Transverse colon (tissue), 4 donors: ENCODE results near the gene ZNF212. TPM values are rescaled to one million over a fixed set of nuclear protein-coding genes. Genes with fewer than 3 reads are reported as not detected.
"Not testable (repeated sequence)": the region's sequence is repeated elsewhere in the genome, so short reads cannot be mapped to it uniquely, and the experiment has no call there.

Source experiments
- DNase-seq: peaks from one replicate; pipeline ENCODE4 v3.0.0-alpha.2; 2019
- H3K27ac ChIP-seq, 4 donors: fragments of 200-600 bp; sonication (generic); 2 replicates each; pipeline ENCODE4 v1.5.1; 2016 to 2018; ENCODE audit warnings: inconsistent platforms in 4 of 4
- H3K27me3 ChIP-seq: fragments of 200-600 bp; sonication (generic); 2 replicates; pipeline ENCODE4 v1.5.1; 2017; ENCODE audit warnings: inconsistent platforms
- H3K36me3 ChIP-seq, 4 donors: fragments of 200-600 bp; sonication (generic); 2 replicates each; pipeline ENCODE4 v1.5.1; 2017 to 2019; ENCODE audit warnings: inconsistent platforms in 4 of 4
- H3K4me1 ChIP-seq, 4 donors: fragments of 200-600 bp; sonication (generic); 2 replicates each; pipeline ENCODE4 v1.5.1; 2017 to 2020; ENCODE audit warnings: inconsistent platforms in 4 of 4
- H3K4me3 ChIP-seq, 4 donors: fragments of 200-600 bp; sonication (generic); 1 replicate in 1 of 4; 2 replicates in 3 of 4; pipeline versions ENCODE4 v1.5.1 to v1.6.1; 2017 to 2019; ENCODE audit warnings: inconsistent platforms in 4 of 4
- H3K9me3 ChIP-seq, 2 donors: fragments of 200-600 bp; sonication (generic); 2 replicates each; pipeline ENCODE4 v1.5.1; 2017 to 2019; ENCODE audit warnings: inconsistent platforms in 2 of 2
- CTCF ChIP-seq, 5 experiments: fragments of 200-600 bp in 3 of 5; fragments of 450-650 bp in 2 of 5; sonication (generic) in 3 of 5; IDR thresholded peaks; 1 replicate in 2 of 5; 2 replicates in 3 of 5; pipeline ENCODE4 v1.5.1; 2016 to 2017; ENCODE audit warnings: antibody characterized with exemption in 5 of 5, inconsistent platforms in 3 of 5, mild to moderate bottlenecking in 2 of 5, moderate library complexity in 1 of 5
- EP300 ChIP-seq: sonication (generic); formaldehyde crosslinking; IDR thresholded peaks from one replicate; pipeline ENCODE4 v1.6.1; 2017; ENCODE audit warnings: antibody characterized with exemption, low read depth
- POLR2A ChIP-seq: fragments of 450-650 bp; IDR thresholded peaks from one replicate; pipeline ENCODE4 v1.6.1; 2016; ENCODE audit warnings: antibody characterized with exemption, mild to moderate bottlenecking, moderate library complexity
- POLR2AphosphoS5 ChIP-seq, 3 donors: sonication (generic); formaldehyde crosslinking; IDR thresholded peaks; one replicate each; pipeline ENCODE4 v1.6.1; 2016; ENCODE audit warnings: antibody characterized with exemption in 3 of 3
- WGBS, 2 donors: methylation state at CpG; one replicate each; pipeline ENCODE4 v1.1.5; 2018; ENCODE audit warnings: low coverage in 1 of 2; 5-methylcytosine and 5-hydroxymethylcytosine counted together
- in situ Hi-C, 4 donors: fragments of 200-750 bp; cut with MboI; loops; one replicate each; pipeline versions ENCODE4 v1.15.0 to v1.15.1; 2017; ENCODE audit warnings: low sequenced_read_pairs in 3 of 4, low pct_ligation_motif_present in 1 of 4, low pct_unique_long_range_greater_than_20kb in 1 of 4
- intact Hi-C: fragments of 100-400 bp; cut with DNase I; formaldehyde crosslinking; loops from one replicate; pipeline ENCODE4 v1.15.1; 2023; ENCODE audit warnings: low total_unique reads
- total RNA-seq, 4 donors: library from RNA; depleted of rRNA; stranded (reverse); fragments of >200 nt; gene quantifications; one replicate each; pipeline ENCODE4 v1.1.0, GENCODE V29; 2016

Gene ZNF212
- total RNA-seq, 4 donors from 2014 or later: 2.4 to 22.1 (median 9.5) TPM

GRCh38 chr7:149223761-149224160 is 15.7 kb upstream of the ZNF212 start:
- no peak overlapping the region for H3K27ac ChIP-seq
- no peak overlapping the region for H3K4me3 ChIP-seq
- no peaks in the 10 kb centered on the region for H3K9me3 ChIP-seq
- intact Hi-C loops (no loop called here), in situ Hi-C loops (no loop called here)
- peaks cover 0 to 3% (median 0%) of the 10 kb centered on the region in 4 donors for H3K4me1 ChIP-seq
- H3K36me3 ChIP-seq: peaks cover 0 to 20% (median 7%) of the 10 kb centered on the region in 4 donors
- no peak for DNase-seq
- no peaks in the 10 kb centered on the region for H3K27me3 ChIP-seq
- 100% methylated on average over 19 of the region's 39 CpGs; no CpG with 5 or more reads in 1 of the 2 donors for WGBS, 2 donors
- TF ChIP-seq EP300 (no peak), POLR2AphosphoS5 (IDR thresholded peaks at IDR 0.05) (no peak), POLR2A (no peak), CTCF (IDR thresholded peaks at IDR 0.05) (no peak)

GRCh38 chr7:149224352-149224751 is 15.1 kb upstream of the ZNF212 start:
- 96 to 100% methylated on average over 7 to 30 of the region's 37 CpGs for WGBS, 2 donors
- in situ Hi-C loops: no loop called here
- no peak for TF ChIP-seq POLR2AphosphoS5 (IDR thresholded peaks at IDR 0.05)
- intact Hi-C loops: no loop called here
- Histone ChIP-seq H3K27me3 (no peaks in the 10 kb centered on the region), H3K9me3 (no peaks in the 10 kb centered on the region), H3K4me3 (no peak overlapping the region), H3K36me3 (peaks cover 0 to 18% (median 6%) of the 10 kb centered on the region in 4 donors), H3K27ac (no peak overlapping the region), H3K4me1 (peaks cover 0 to 3% (median 0%) of the 10 kb centered on the region in 4 donors)
- no peak for DNase-seq

- WGBS, 2 donors: 93 to 100% methylated on average over 2 to 19 of the region's 19 CpGs
- Histone ChIP-seq H3K36me3 (peaks cover 0 to 12% (median 6%) of the 10 kb centered on the region in 4 donors), H3K27ac (no peak overlapping the region), H3K9me3 (no peaks in the 10 kb centered on the region), H3K4me3 (no peak overlapping the region), H3K27me3 (no peaks in the 10 kb centered on the region), H3K4me1 (peaks cover 0 to 3% (median 0%) of the 10 kb centered on the region in 4 donors)
- intact Hi-C loops: no loop called here
- in situ Hi-C loops: no loop called here
- no peak for DNase-seq
- TF ChIP-seq POLR2A: no peak
These were observed 14.3 kb upstream of the ZNF212 start for GRCh38 chr7:149225106-149225505.

DNA sequence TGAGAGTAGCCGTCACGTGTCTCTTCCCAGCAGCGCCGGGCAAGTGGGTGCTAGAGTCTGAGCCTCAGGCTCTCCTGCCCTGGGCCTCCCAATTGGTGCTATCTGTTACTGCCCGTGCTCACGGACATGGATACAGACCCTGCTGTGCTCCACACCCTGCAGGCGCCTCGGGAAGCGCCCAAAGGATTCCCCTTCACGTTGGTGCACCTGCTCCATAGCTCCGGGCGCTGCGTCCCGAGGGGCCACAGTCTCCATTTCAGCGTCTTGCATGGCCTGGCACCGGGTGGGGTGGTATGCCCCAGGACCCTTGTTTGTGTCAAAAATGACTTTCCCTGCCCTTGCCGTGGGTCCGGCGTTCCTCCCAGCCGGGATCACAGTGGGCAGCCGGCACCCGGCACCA is 13.8 kb upstream of the ZNF212 start:
- Histone ChIP-seq H3K4me3 (no peak overlapping the region), H3K9me3 (no peaks in the 10 kb centered on the region), H3K36me3 (peaks cover 0 to 9% (median 3%) of the 10 kb centered on the region in 4 donors), H3K27ac (no peak overlapping the region), H3K4me1 (peaks cover 0 to 3% (median 0%) of the 10 kb centered on the region in 4 donors), H3K27me3 (no peaks in the 10 kb centered on the region)
- in situ Hi-C loops: no loop called here
- intact Hi-C loops: no loop called here
- no peak for DNase-seq
- WGBS, 2 donors: 93% methylated on average over 22 of the region's 22 CpGs; no CpG with 5 or more reads in 1 of the 2 donors
- no peak for TF ChIP-seq CTCF (IDR thresholded peaks at IDR 0.05)
- TF ChIP-seq EP300: no peak
- no peak for TF ChIP-seq POLR2AphosphoS5 (IDR thresholded peaks at IDR 0.05)
- no peak for TF ChIP-seq POLR2A

GRCh38 chr7:149226366-149226765 is 13.1 kb upstream of the ZNF212 start:
- H3K4me1 ChIP-seq, in situ Hi-C loops, DNase-seq, H3K36me3 ChIP-seq, H3K27ac ChIP-seq, H3K4me3 ChIP-seq, intact Hi-C loops, H3K9me3 ChIP-seq, H3K27me3 ChIP-seq: not testable (repeated sequence)
- WGBS, 2 donors: 64 to 93% methylated on average over 2 to 17 of the region's 17 CpGs
